GM23338 (cell line): ENCODE data around the gene PLEKHG5. TPM values are rescaled to one million over a fixed set of nuclear protein-coding genes. Genes with fewer than 3 reads are reported as not detected.

Source experiments
- ATAC-seq: fragments of 200-7000 bp; cut with Tn5 transposase; 3 replicates; pipeline ENCODE4 v1.9.1; 2020
- DNase-seq: peaks from one replicate; pipeline ENCODE4 v3.0.0-alpha.2; 2015; ENCODE audit warnings: low spot score
- H2AFZ ChIP-seq: fragments of 200-600 bp; sonication (generic); 2 replicates; pipeline ENCODE4 v1.8.0; 2016; ENCODE audit warnings: antibody characterized with exemption, mild to moderate bottlenecking, moderate library complexity
- H3F3A ChIP-seq: fragments of 200-600 bp; sonication (generic); replicated peaks from 2 replicates; pipeline ENCODE4 v1.8.0; 2017; ENCODE audit warnings: antibody characterized with exemption, mixed run types, low read depth
- H3K27ac ChIP-seq: fragments of 200-600 bp; sonication (generic); 2 replicates; pipeline ENCODE4 v1.6.1; 2016; ENCODE audit warnings: low read depth
- H3K27me3 ChIP-seq: fragments of 200-600 bp; sonication (generic); 2 replicates; pipeline ENCODE4 v1.8.0; 2016; ENCODE audit warnings: mild to moderate bottlenecking, mixed run types, moderate library complexity; ENCODE audit not compliant: insufficient read depth
- H3K36me3 ChIP-seq: fragments of 200-600 bp; sonication (generic); 2 replicates; pipeline ENCODE4 v1.8.0; 2016; ENCODE audit warnings: mild to moderate bottlenecking; ENCODE audit not compliant: insufficient read depth
- H3K4me1 ChIP-seq: fragments of 200-600 bp; sonication (generic); 2 replicates; pipeline ENCODE4 v1.8.0; 2016; ENCODE audit warnings: mild to moderate bottlenecking, moderate library complexity; ENCODE audit not compliant: insufficient read depth
- H3K4me2 ChIP-seq: fragments of 200-600 bp; sonication (generic); 2 replicates; pipeline ENCODE4 v1.7.1; 2017; ENCODE audit warnings: mixed run types
- H3K4me3 ChIP-seq: fragments of 200-600 bp; sonication (generic); 2 replicates; pipeline ENCODE4 v1.6.1; 2016; ENCODE audit warnings: mixed run types
- H3K79me2 ChIP-seq: fragments of 200-600 bp; sonication (generic); replicated peaks from 2 replicates; pipeline ENCODE4 v1.8.0; 2017; ENCODE audit warnings: mild to moderate bottlenecking; ENCODE audit not compliant: insufficient read depth
- H3K9me2 ChIP-seq: fragments of 200-600 bp; sonication (generic); 2 replicates; pipeline ENCODE4 v1.8.0; 2017; ENCODE audit not compliant: insufficient read depth
- H4K20me1 ChIP-seq: fragments of 200-600 bp; sonication (generic); replicated peaks from 2 replicates; pipeline ENCODE4 v1.8.0; 2017; ENCODE audit warnings: mild to moderate bottlenecking; ENCODE audit not compliant: insufficient read depth
- H3K27ac Mint-ChIP-seq: 2 replicates; pipeline ENCODE4 v1.8.0; 2020; ENCODE audit warnings: inconsistent platforms, mild to moderate bottlenecking, moderate library complexity, mixed read lengths
- H3K27me3 Mint-ChIP-seq: 3 replicates; pipeline ENCODE4 v1.8.0; 2022; ENCODE audit warnings: low read depth, mild to moderate bottlenecking, moderate library complexity, mixed read lengths, inconsistent platforms; ENCODE audit not compliant: insufficient read depth, poor library complexity
- H3K36me3 Mint-ChIP-seq: 3 replicates; pipeline ENCODE4 v1.8.0; 2021; ENCODE audit warnings: low read depth, mild to moderate bottlenecking, inconsistent platforms, moderate library complexity, mixed read lengths
- H3K4me1 Mint-ChIP-seq: 3 replicates; pipeline ENCODE4 v1.8.0; 2020; ENCODE audit warnings: mild to moderate bottlenecking, inconsistent platforms, mixed read lengths
- H3K4me3 Mint-ChIP-seq: 3 replicates; pipeline ENCODE4 v1.8.0; 2021; ENCODE audit warnings: moderate library complexity, mild to moderate bottlenecking, inconsistent platforms, mixed read lengths
- H3K9me3 Mint-ChIP-seq: 3 replicates; pipeline ENCODE4 v1.8.0; 2020; ENCODE audit warnings: moderate library complexity, mild to moderate bottlenecking, inconsistent platforms, mixed read lengths
- EZH2phosphoT487 ChIP-seq: fragments of 200-600 bp; sonication (generic); IDR thresholded peaks from one replicate; pipeline ENCODE4 v1.8.1; 2018; ENCODE audit warnings: antibody characterized with exemption; ENCODE audit not compliant: unreplicated experiment
- STAT1 ChIP-seq: IDR thresholded peaks from one replicate; pipeline ENCODE4 v1.6.1; 2016; ENCODE audit warnings: antibody characterized with exemption; ENCODE audit not compliant: unreplicated experiment
- ZNF331 ChIP-seq: fragments of 250-450 bp; sonication (Bioruptor Pico); IDR thresholded peaks from 2 replicates; pipeline ENCODE4 v1.5.0; 2020; ENCODE audit warnings: low read depth, mild to moderate bottlenecking, moderate library complexity
- polyA plus RNA-seq: library from polyadenylated mRNA; unstranded; fragments of >200 nt; fragmentation: Nextera tagmentation; extraction: Ambion mirVana; gene quantifications from 2 replicates; pipeline ENCODE4 v1.2.1, GENCODE V29; 2016
- total RNA-seq: library from RNA; depleted of rRNA; stranded (reverse); fragments of >200 nt; shearing (Covaris generic); gene quantifications from 2 replicates; pipeline ENCODE4 v1.2.3, GENCODE V29; 2014
- TF ChIP-seq, protein P1 (sequence below), 2 experiments: fragments of 200-600 bp in 1 of 2; sonication (generic) in 1 of 2; conservative IDR thresholded peaks; 2 replicates each; pipeline versions ENCODE4 v1.5.1 to v1.6.1; 2016 to 2017; ENCODE audit warnings: antibody characterized with exemption in 2 of 2, low read depth in 2 of 2, mild to moderate bottlenecking in 2 of 2, moderate library complexity in 1 of 2
- TF ChIP-seq, protein P2 (sequence below): IDR thresholded peaks from 2 replicates; pipeline ENCODE4 v1.6.1; 2016; ENCODE audit warnings: antibody characterized with exemption
- TF ChIP-seq, protein P3 (sequence below): IDR thresholded peaks from one replicate; pipeline ENCODE4 v1.6.1; 2018; ENCODE audit warnings: antibody characterized with exemption; ENCODE audit not compliant: unreplicated experiment

Gene PLEKHG5
- total and polyA plus RNA-seq, 2 experiments from 2014 or later: 9.0 to 26.4 TPM

GRCh38 chr1:6475381-6476133 lies 15.9 kb downstream of the PLEKHG5 start:
- peak; percentile 77 for DNase-seq

GRCh38 chr1:6474815-6475282 lies 16.6 kb downstream of the PLEKHG5 start:
- Histone ChIP-seq H3K36me3 (no peaks in the 10 kb centered on the region), H2AFZ (no peak overlapping the region), H3K4me1 (peaks cover 21% of the 10 kb centered on the region; the same call in 1 of the 2 replicates), H3K4me2 (peak overlapping the region; percentile 48; the same call in 1 of the 2 replicates), H3F3A (peaks cover 27% of the 10 kb centered on the region; the same call in 1 of the 2 replicates), H3K27ac (no peak overlapping the region), H3K27me3 (no peaks in the 10 kb centered on the region), H3K4me3 (no peak overlapping the region), H3K79me2 (no peaks in the 10 kb centered on the region), H3K9me2 (no peaks in the 10 kb centered on the region), H4K20me1 (peaks cover 4% of the 10 kb centered on the region)
- H3K9me3 Mint-ChIP-seq: no peaks in the 10 kb centered on the region
- peaks cover 10% of the 10 kb centered on the region for H3K27me3 Mint-ChIP-seq
- H3K36me3 Mint-ChIP-seq: peaks cover 20% of the 10 kb centered on the region; the same call in 2 of the 3 replicates
- no peak for DNase-seq
- ATAC-seq: no peak
- no peak overlapping the region for H3K4me3 Mint-ChIP-seq
- H3K27ac Mint-ChIP-seq: no peak overlapping the region
- peaks cover 35% of the 10 kb centered on the region for H3K4me1 Mint-ChIP-seq
- TF ChIP-seq STAT1: no peak
- TF ChIP-seq, protein P1, sequence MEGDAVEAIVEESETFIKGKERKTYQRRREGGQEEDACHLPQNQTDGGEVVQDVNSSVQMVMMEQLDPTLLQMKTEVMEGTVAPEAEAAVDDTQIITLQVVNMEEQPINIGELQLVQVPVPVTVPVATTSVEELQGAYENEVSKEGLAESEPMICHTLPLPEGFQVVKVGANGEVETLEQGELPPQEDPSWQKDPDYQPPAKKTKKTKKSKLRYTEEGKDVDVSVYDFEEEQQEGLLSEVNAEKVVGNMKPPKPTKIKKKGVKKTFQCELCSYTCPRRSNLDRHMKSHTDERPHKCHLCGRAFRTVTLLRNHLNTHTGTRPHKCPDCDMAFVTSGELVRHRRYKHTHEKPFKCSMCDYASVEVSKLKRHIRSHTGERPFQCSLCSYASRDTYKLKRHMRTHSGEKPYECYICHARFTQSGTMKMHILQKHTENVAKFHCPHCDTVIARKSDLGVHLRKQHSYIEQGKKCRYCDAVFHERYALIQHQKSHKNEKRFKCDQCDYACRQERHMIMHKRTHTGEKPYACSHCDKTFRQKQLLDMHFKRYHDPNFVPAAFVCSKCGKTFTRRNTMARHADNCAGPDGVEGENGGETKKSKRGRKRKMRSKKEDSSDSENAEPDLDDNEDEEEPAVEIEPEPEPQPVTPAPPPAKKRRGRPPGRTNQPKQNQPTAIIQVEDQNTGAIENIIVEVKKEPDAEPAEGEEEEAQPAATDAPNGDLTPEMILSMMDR (conservative IDR thresholded peaks at IDR 0.05; ENCODE audit: low read depth in 2 of 2): no peak
- TF ChIP-seq, protein P2, sequence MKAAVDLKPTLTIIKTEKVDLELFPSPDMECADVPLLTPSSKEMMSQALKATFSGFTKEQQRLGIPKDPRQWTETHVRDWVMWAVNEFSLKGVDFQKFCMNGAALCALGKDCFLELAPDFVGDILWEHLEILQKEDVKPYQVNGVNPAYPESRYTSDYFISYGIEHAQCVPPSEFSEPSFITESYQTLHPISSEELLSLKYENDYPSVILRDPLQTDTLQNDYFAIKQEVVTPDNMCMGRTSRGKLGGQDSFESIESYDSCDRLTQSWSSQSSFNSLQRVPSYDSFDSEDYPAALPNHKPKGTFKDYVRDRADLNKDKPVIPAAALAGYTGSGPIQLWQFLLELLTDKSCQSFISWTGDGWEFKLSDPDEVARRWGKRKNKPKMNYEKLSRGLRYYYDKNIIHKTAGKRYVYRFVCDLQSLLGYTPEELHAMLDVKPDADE: no peak
- TF ChIP-seq, protein P3, sequence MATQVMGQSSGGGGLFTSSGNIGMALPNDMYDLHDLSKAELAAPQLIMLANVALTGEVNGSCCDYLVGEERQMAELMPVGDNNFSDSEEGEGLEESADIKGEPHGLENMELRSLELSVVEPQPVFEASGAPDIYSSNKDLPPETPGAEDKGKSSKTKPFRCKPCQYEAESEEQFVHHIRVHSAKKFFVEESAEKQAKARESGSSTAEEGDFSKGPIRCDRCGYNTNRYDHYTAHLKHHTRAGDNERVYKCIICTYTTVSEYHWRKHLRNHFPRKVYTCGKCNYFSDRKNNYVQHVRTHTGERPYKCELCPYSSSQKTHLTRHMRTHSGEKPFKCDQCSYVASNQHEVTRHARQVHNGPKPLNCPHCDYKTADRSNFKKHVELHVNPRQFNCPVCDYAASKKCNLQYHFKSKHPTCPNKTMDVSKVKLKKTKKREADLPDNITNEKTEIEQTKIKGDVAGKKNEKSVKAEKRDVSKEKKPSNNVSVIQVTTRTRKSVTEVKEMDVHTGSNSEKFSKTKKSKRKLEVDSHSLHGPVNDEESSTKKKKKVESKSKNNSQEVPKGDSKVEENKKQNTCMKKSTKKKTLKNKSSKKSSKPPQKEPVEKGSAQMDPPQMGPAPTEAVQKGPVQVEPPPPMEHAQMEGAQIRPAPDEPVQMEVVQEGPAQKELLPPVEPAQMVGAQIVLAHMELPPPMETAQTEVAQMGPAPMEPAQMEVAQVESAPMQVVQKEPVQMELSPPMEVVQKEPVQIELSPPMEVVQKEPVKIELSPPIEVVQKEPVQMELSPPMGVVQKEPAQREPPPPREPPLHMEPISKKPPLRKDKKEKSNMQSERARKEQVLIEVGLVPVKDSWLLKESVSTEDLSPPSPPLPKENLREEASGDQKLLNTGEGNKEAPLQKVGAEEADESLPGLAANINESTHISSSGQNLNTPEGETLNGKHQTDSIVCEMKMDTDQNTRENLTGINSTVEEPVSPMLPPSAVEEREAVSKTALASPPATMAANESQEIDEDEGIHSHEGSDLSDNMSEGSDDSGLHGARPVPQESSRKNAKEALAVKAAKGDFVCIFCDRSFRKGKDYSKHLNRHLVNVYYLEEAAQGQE: no peak

More at GRCh38 chr1:6475381-6476133, 15.9 kb downstream of the PLEKHG5 start:
- peaks cover 33% of the 10 kb centered on the region for H3K4me1 Mint-ChIP-seq
- H3K27ac Mint-ChIP-seq: no peak overlapping the region
- Histone ChIP-seq H3K36me3 (no peaks in the 10 kb centered on the region), H2AFZ (no peak overlapping the region), H3K4me1 (peaks cover 21% of the 10 kb centered on the region; the same call in 1 of the 2 replicates), H3K27ac (no peak overlapping the region), H3K9me2 (no peaks in the 10 kb centered on the region), H3K4me3 (no peak overlapping the region), H3K27me3 (no peaks in the 10 kb centered on the region), H3F3A (peaks cover 23% of the 10 kb centered on the region; the same call in 1 of the 2 replicates), H4K20me1 (peaks cover 2% of the 10 kb centered on the region; the same call in 1 of the 2 replicates), H3K4me2 (peak overlapping the region; percentile 51; the same call in 1 of the 2 replicates), H3K79me2 (no peaks in the 10 kb centered on the region)
- TF ChIP-seq, protein P1 (conservative IDR thresholded peaks at IDR 0.05; ENCODE audit: low read depth in 2 of 2): peak; percentile 94 to 98
- TF ChIP-seq EZH2phosphoT487 (no peak), ZNF331 (no peak)
- H3K36me3 Mint-ChIP-seq: peaks cover 15% of the 10 kb centered on the region; the same call in 2 of the 3 replicates
- peak; percentile 37 for ATAC-seq
- no peaks in the 10 kb centered on the region for H3K9me3 Mint-ChIP-seq
- no peak overlapping the region for H3K4me3 Mint-ChIP-seq
- peaks cover 10% of the 10 kb centered on the region for H3K27me3 Mint-ChIP-seq
